A549 treated with RU486 at 1 μM for 4 hours (cell line): ENCODE data around the gene KRT85. TPM values are rescaled to one million over a fixed set of nuclear protein-coding genes. Genes with fewer than 3 reads are reported as not detected.

ENCODE experiments used
- total RNA-seq: library from RNA; stranded (reverse); fragments of 200-300 nt; extraction: Qiagen RNA extraction; gene quantifications from 5 replicates; pipeline ENCODE4 v1.2.3, GENCODE V29; 2022; ENCODE audit warnings: low read depth

KRT85 gene
- total RNA-seq = 0.12 TPM in 1 of 5 replicates, not detected in the others

GRCh38 chr12:52366738-52367485 lies at the start of gene KRT85:
Gene KRT85, minus strand, starts transcription at chr12:52367481. Its CDS starts 76 bp downstream, at chr12:52367405.

GRCh38 chr12:52405922-52406385 lies 38.7 kb upstream of the KRT85 start, which contains the start of gene KRT82:
Gene KRT82, minus strand, starts transcription at chr12:52406335. Its CDS starts 58 bp downstream, at chr12:52406277.

GRCh38 chr12:52385226-52385702 lies 18.0 kb upstream of the KRT85 start, which contains the start of gene KRT84:
Gene KRT84, minus strand, starts transcription at chr12:52385652. Its CDS starts 67 bp downstream, at chr12:52385585.

GRCh38 chr12:52320784-52321400 lies 46.4 kb downstream of the KRT85 start, which contains the start of gene KRT83:
Gene KRT83, minus strand, starts transcription at chr12:52321398. Its CDS starts 63 bp downstream, at chr12:52321335.

Other genes starting within 250 kb of the KRT85 start
- 46.7 to 71.8 TPM (median 60.6 TPM) in 5 replicates for gene KRT80, start 175.5 kb downstream of the KRT85 start, total RNA-seq
- 3,887 to 4,969 TPM (median 4,700 TPM) in 5 replicates for gene KRT7, start 134.2 kb downstream of the KRT85 start, total RNA-seq
- 20.5 to 62.5 TPM (median 45.1 TPM) in 5 replicates for gene KRT86, start 92.8 kb downstream of the KRT85 start, total RNA-seq
- 2,796 to 3,933 TPM (median 3,447 TPM) in 5 replicates for gene KRT81, start 75.9 kb downstream of the KRT85 start, total RNA-seq
- 2.5 to 6.9 TPM (median 5.9 TPM) in 5 replicates for gene KRT83, start 46.1 kb downstream of the KRT85 start, total RNA-seq
- gene KRT84, start 18.2 kb upstream of the KRT85 start, total RNA-seq = not detected in 5 replicates
- not detected in 5 replicates for gene KRT82, start 38.9 kb upstream of the KRT85 start, total RNA-seq
- gene KRT75, start 66.9 kb upstream of the KRT85 start, total RNA-seq = 0.11 to 0.35 TPM (median 0.24 TPM) in 5 replicates
- gene KRT6B, start 84.7 kb upstream of the KRT85 start, total RNA-seq = not detected in 5 replicates
- not detected in 5 replicates for gene KRT6C, start 106.3 kb upstream of the KRT85 start, total RNA-seq
- 0.64 to 0.95 TPM (median 0.94 TPM) in 5 replicates for gene KRT6A, start 125.8 kb upstream of the KRT85 start, total RNA-seq
- 0.54 to 0.61 TPM in 2 of 5 replicates, not detected in the others for gene KRT5, start 152.9 kb upstream of the KRT85 start, total RNA-seq
- not detected in 5 replicates for gene KRT71, start 185.7 kb upstream of the KRT85 start, total RNA-seq
- not detected in 5 replicates for gene KRT74, start 206.4 kb upstream of the KRT85 start, total RNA-seq
- gene KRT72, start 234.0 kb upstream of the KRT85 start, total RNA-seq = not detected in 5 replicates